Esophagus muscularis mucosa (tissue), 4 donors: Measurements from ENCODE around the gene CRYZL1. TPM values are rescaled to one million over a fixed set of nuclear protein-coding genes. Genes with fewer than 3 reads are reported as not detected.

ENCODE experiments used
- DNase-seq: peaks from one replicate; pipeline ENCODE4 v3.0.0-alpha.2; 2017; ENCODE audit errors: extremely low spot score
- H3K27ac ChIP-seq, 4 donors: fragments of 200-600 bp; sonication (generic); replicated peaks in 1 of 4; 1 replicate in 3 of 4; 2 replicates in 1 of 4; pipeline ENCODE4 v1.5.1; 2016 to 2019; ENCODE audit warnings: mild to moderate bottlenecking in 1 of 4
- H3K27me3 ChIP-seq, 4 donors: fragments of 200-600 bp; sonication (generic); one replicate each; pipeline versions ENCODE4 v1.5.1 to v1.6.0; 2016 to 2019
- H3K36me3 ChIP-seq, 4 donors: fragments of 200-600 bp; sonication (generic); one replicate each; pipeline ENCODE4 v1.5.1; 2016 to 2019
- H3K4me1 ChIP-seq, 4 donors: fragments of 200-600 bp; sonication (generic); one replicate each; pipeline ENCODE4 v1.5.1; 2016 to 2019
- H3K4me3 ChIP-seq, 4 donors: fragments of 200-600 bp; sonication (generic); 1 replicate in 2 of 4; 2 replicates in 2 of 4; pipeline ENCODE4 v1.5.1; 2016 to 2019; ENCODE audit warnings: mild to moderate bottlenecking in 4 of 4, moderate library complexity in 1 of 4
- H3K9me3 ChIP-seq, 4 donors: fragments of 200-600 bp; sonication (generic); 1 replicate in 3 of 4; 2 replicates in 1 of 4; pipeline ENCODE4 v1.5.1; 2016 to 2019
- EP300 ChIP-seq: sonication (generic); formaldehyde crosslinking; IDR thresholded peaks from one replicate; pipeline ENCODE4 v1.6.1; 2017; ENCODE audit warnings: antibody characterized with exemption
- POLR2A ChIP-seq: fragments of 450-650 bp; IDR thresholded peaks from one replicate; pipeline ENCODE4 v1.6.1; 2017; ENCODE audit warnings: antibody characterized with exemption, moderate library complexity, mild to moderate bottlenecking, low read depth
- POLR2AphosphoS5 ChIP-seq, 2 donors: sonication (generic); formaldehyde crosslinking; IDR thresholded peaks; one replicate each; pipeline ENCODE4 v1.6.1; 2017; ENCODE audit warnings: antibody characterized with exemption in 2 of 2
- WGBS: methylation state at CpG from one replicate; pipeline ENCODE4 v1.1.5; 2018; 5-methylcytosine and 5-hydroxymethylcytosine counted together
- intact Hi-C: fragments of 100-400 bp; cut with DNase I; formaldehyde crosslinking; loops from one replicate; pipeline ENCODE4 v1.15.1; 2023
- total RNA-seq, 4 donors: library from RNA; depleted of rRNA; stranded (reverse); fragments of >200 nt; gene quantifications; one replicate each; pipeline versions ENCODE4 v1.1.0 to v1.2.1, GENCODE V29; 2016
- TF ChIP-seq, protein P1 (sequence below), 3 experiments: fragments of 200-600 bp in 2 of 3; fragments of 450-650 bp in 1 of 3; sonication (generic) in 2 of 3; IDR thresholded peaks; one replicate each; pipeline ENCODE4 v1.5.1; 2017 to 2019; ENCODE audit warnings: antibody characterized with exemption in 3 of 3, mild to moderate bottlenecking in 2 of 3, moderate library complexity in 1 of 3

CRYZL1 gene
- total RNA-seq, 4 donors from 2014 or later, result 26.8 to 40.3 (median 32.4) TPM

DNA sequence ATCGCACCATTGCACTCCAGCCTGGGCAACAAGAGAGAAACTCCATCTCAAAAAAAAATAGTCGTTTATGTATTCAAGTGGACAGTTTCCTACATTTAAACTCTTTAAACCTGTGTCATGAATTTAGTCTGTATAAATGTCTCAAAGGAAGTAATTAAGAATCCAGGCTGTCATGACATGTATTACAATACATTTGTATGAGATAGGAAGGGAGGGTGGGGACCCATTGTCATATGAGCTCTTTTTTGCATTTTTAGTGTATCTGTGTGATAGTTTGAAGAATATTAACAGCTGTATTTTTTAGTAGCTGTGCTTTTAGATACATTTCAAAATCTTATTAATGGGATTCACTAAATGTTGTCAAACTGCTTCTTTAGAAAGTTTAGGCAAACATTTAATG, 73.1 kb downstream of the CRYZL1 start:
- Histone ChIP-seq H3K4me3 (no peak overlapping the region), H3K9me3 (no peaks in the 10 kb centered on the region), H3K36me3 (peaks cover 31 to 69% (median 47%) of the 10 kb centered on the region in 4 donors), H3K4me1 (peaks cover 5 to 24% (median 21%) of the 10 kb centered on the region in 4 donors), H3K27me3 (no peaks in the 10 kb centered on the region), H3K27ac (no peak overlapping the region)
- no peak for DNase-seq
- TF ChIP-seq POLR2A (no peak), EP300 (no peak), POLR2AphosphoS5 (IDR thresholded peaks at IDR 0.05) (no peak)
- TF ChIP-seq, protein P1, sequence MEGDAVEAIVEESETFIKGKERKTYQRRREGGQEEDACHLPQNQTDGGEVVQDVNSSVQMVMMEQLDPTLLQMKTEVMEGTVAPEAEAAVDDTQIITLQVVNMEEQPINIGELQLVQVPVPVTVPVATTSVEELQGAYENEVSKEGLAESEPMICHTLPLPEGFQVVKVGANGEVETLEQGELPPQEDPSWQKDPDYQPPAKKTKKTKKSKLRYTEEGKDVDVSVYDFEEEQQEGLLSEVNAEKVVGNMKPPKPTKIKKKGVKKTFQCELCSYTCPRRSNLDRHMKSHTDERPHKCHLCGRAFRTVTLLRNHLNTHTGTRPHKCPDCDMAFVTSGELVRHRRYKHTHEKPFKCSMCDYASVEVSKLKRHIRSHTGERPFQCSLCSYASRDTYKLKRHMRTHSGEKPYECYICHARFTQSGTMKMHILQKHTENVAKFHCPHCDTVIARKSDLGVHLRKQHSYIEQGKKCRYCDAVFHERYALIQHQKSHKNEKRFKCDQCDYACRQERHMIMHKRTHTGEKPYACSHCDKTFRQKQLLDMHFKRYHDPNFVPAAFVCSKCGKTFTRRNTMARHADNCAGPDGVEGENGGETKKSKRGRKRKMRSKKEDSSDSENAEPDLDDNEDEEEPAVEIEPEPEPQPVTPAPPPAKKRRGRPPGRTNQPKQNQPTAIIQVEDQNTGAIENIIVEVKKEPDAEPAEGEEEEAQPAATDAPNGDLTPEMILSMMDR (IDR thresholded peaks at IDR 0.05), result no peak
- 78% methylated on average over 2 of the region's 2 CpGs for whole genome bisulfite sequencing
- intact Hi-C loops, result no loop called here

DNA sequence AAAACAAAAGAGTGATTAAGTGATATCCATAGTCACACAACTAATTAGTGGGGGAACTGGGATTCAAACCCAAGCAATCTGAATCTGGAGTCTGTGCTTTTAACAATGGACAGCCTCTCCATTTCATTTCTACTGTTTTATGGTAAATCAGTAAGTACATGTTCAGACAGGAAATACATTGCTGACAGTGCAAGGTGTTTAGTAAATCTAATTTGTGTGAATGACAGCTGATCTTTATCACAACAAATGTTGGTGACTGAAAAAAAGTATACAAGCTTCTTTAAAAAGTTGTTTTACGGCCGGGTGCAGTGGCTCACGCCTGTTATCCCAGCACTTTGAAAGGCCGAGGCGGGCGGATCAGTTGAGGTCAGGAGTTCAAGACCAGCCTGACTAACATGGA, 73.6 kb downstream of the CRYZL1 start:
- peaks cover 31 to 67% (median 48%) of the 10 kb centered on the region in 4 donors for H3K36me3 ChIP-seq
- TF ChIP-seq POLR2AphosphoS5 (IDR thresholded peaks at IDR 0.05), result no peak
- TF ChIP-seq POLR2A, result no peak
- intact Hi-C loops, result no loop called here
- no peak overlapping the region for H3K4me3 ChIP-seq
- H3K27me3 ChIP-seq, result no peaks in the 10 kb centered on the region
- H3K4me1 ChIP-seq, result peaks cover 5 to 19% (median 15%) of the 10 kb centered on the region in 4 donors
- 93% methylated on average over 6 of the region's 6 CpGs for WGBS
- H3K9me3 ChIP-seq, result no peaks in the 10 kb centered on the region
- H3K27ac ChIP-seq, result no peak overlapping the region
- no peak for DNase-seq

DNA sequence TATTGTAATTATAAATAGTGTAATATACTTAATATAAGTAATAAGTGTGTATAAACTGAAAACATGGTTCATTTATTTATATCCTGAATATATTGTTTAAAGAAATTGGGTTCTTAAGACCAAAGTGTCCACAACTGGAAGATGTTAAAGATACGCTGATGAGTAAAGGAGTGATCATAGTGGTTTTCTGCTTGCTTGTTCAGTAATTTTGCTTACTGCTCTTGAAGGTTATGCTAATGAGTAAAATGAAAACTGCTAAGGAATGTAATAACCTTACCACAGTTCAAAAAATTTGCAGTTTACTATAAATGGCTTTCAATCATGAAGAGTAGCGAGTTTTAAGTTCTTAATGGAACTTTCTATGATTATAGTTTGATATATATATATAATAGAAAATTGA, 75.0 kb downstream of the CRYZL1 start:
- DNase-seq, result no peak
- intact Hi-C loops, result no loop called here
- Histone ChIP-seq H3K36me3 (peaks cover 30 to 68% (median 52%) of the 10 kb centered on the region in 4 donors), H3K4me1 (peaks cover 0 to 13% (median 9%) of the 10 kb centered on the region in 4 donors), H3K4me3 (no peak overlapping the region), H3K27ac (no peak overlapping the region), H3K9me3 (no peaks in the 10 kb centered on the region), H3K27me3 (no peaks in the 10 kb centered on the region)
- WGBS, result 98% methylated on average over 2 of the region's 2 CpGs
- TF ChIP-seq EP300 (no peak), POLR2AphosphoS5 (IDR thresholded peaks at IDR 0.05) (no peak), POLR2A (no peak)
- TF ChIP-seq, protein P1 (IDR thresholded peaks at IDR 0.05), result no peak

DNA sequence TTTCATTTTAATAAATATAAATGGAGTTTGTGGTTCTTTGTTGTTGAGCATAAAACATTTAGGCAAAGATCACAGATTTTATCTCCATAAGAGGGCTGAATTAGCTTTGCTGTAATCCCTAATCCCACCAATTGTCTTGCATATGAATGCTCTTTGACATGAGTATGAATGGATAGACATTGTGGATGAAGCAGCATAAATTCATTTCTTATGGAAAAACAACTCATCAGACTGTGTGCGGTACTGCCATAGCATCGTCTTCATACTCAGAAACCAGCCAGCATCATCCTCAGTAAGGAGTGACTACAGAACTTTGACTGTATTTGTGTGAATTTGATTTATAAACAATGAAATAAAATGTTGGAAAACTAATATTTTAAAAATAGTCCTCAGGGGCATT, 79.2 kb downstream of the CRYZL1 start:
- intact Hi-C loops, result no loop called here
- TF ChIP-seq POLR2AphosphoS5 (IDR thresholded peaks at IDR 0.05) (no peak), EP300 (no peak), POLR2A (no peak)
- TF ChIP-seq, protein P1 (IDR thresholded peaks at IDR 0.05), result no peak
- Histone ChIP-seq H3K9me3 (no peaks in the 10 kb centered on the region), H3K4me3 (no peak overlapping the region), H3K27ac (no peak overlapping the region), H3K4me1 (peaks cover 19 to 37% (median 28%) of the 10 kb centered on the region in 4 donors), H3K36me3 (peaks cover 35 to 77% (median 60%) of the 10 kb centered on the region in 4 donors), H3K27me3 (no peaks in the 10 kb centered on the region)
- WGBS, result 92% methylated on average over 2 of the region's 2 CpGs
- DNase-seq, result no peak

DNA sequence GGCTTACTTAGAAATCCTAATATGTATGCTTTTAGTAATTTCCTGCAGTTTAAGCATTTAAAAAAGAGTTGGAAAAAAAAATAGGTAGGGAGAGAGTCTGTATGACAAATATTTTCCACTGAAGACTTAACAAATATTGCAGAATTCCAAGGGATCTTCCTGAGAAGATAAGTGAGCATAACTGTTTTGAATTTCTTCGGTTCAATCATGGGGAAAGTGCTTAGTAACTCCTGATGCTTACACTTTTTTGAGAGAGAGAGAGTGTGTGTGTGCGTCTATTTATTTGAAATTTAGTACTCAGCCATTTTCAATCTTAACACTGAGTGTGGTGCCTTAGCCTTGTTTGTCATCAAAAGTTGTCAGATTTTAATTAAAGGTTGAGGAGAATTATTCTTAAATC, 80.2 kb downstream of the CRYZL1 start:
- H3K36me3 ChIP-seq, result peaks cover 39 to 80% (median 64%) of the 10 kb centered on the region in 4 donors
- intact Hi-C loops, result no loop called here

More for the DNA sequence above, 80.2 kb downstream of the CRYZL1 start:
- Histone ChIP-seq H3K27me3 (no peaks in the 10 kb centered on the region), H3K27ac (peak overlapping the region in 2 of 4 donors; percentile 8 to 14), H3K4me3 (no peak overlapping the region), H3K4me1 (peaks cover 21 to 45% (median 38%) of the 10 kb centered on the region in 4 donors), H3K9me3 (no peaks in the 10 kb centered on the region)
- no peak for DNase-seq
- WGBS, result 40% methylated on average over 2 of the region's 2 CpGs
- TF ChIP-seq POLR2A (no peak), EP300 (no peak), POLR2AphosphoS5 (IDR thresholded peaks at IDR 0.05) (no peak)
- TF ChIP-seq, protein P1 (IDR thresholded peaks at IDR 0.05), result no peak
